Dermis lymphatic vessel endothelial cell (primary cell): ENCODE data around the gene ARMC12. TPM values are rescaled to one million over a fixed set of nuclear protein-coding genes. Genes with fewer than 3 reads are reported as not detected.

Experiments
- total RNA-seq: library from RNA; depleted of rRNA; stranded (reverse); fragments of >200 nt; gene quantifications from 2 replicates; pipeline ENCODE4 v1.2.1, GENCODE V29; 2014

ARMC12 gene, protein sequence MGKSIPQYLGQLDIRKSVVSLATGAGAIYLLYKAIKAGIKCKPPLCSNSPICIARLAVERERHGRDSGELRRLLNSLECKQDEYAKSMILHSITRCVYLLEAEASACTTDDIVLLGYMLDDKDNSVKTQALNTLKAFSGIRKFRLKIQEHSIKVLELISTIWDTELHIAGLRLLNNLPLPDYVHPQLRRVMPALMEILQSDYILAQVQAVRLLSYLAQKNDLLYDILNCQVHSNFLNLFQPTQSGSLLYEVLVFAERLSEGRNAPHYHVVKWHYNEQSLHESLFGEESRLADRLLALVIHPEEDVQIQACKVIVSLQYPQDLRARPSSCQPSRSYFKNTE
- total RNA-seq: 0.26 and 0.43 TPM in 2 replicates

DNA sequence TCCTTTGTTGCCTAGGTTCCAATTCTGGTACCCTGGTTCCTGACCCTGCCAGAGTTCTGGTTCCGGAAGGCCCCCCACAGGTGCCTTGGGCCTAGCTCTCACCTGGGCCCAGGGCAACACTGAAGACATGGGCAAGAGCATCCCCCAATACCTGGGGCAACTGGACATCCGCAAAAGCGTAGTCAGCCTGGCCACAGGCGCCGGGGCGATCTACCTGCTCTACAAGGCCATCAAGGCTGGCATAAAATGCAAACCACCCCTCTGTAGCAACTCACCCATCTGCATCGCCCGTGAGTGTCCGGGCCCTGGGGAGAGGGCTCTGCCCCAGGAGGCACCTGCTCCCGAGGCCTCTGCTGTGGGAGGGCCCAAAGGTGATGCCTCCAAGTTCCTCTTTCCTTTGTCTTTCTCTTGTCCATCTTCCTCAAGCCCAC lies at the start of gene ARMC12:
TSS of gene ARMC12 (plus strand) at position 51 of the 431 bp plus-strand sequence. CDS start at position 128, 77 bp downstream.

DNA sequence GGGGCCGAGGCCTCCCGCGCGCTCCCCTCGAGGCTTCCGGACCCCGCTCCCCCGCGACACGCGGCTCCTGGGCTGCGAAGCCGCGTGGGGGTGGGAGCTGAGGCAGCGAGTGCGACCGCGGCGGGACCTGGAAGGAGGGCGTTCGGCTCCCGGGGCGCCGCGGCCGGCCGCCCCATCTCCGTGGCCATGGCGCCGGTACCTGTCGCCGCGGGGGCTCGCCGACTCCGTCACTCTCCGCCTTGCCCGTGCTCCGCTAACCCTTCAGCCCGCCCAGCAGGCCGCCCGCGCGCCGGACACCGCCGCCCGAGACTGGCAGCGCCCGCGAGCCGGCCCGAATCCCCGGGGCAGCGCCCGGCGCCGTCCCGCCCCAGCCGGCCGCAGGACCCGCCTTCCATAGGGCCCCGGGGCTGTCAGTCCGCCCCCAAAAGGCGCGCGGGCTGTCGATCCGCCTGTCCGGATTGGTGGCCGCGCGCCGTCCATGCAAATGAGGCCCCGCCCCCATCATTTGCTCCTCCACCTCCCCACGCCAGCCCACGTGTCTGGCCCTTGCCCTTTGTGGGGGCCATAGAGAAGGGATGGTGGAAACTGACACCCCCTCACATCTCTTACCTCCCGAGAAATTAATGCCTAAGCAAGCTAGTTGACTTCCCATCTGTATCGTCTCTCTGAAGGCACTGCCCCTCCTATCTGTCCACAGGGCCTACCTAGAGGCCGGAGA lies 48.1 kb upstream of the ARMC12 start, which contains the start of gene FKBP5:
TSS of gene FKBP5 (minus strand) at position 311 of the 718 bp plus-strand sequence. CDS start 46,091 bp downstream, outside the sequence.

GRCh38 chr6:35776364-35777215 lies 39.8 kb downstream of the ARMC12 start, which contains the start of gene CLPSL2:
Gene CLPSL2 (plus strand): TSS chr6:35776598. CDS start chr6:35776619, 21 bp downstream.

DNA sequence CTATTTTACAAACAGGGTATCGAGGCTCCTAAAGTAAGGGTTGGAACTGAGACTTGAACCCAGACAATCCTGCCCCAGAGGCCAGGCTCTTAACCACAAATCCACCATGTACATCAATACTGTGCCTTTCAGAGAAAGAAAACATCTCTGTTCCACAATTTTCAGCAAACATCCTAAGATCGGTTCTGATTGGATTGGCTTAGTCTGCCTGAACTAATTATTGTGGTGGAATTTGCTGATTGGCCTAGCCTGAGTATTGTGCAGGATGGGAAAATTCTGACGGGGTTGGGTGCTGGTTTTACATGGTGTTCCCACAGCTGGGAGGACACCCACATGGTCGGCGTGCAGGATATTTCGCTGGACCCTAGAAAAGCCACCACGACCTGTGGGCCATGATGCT lies 43.9 kb downstream of the ARMC12 start, which contains the start of gene CLPSL1:
TSS of gene CLPSL1 (plus strand) at position 301 of the 400 bp plus-strand sequence. CDS start at position 393, 92 bp downstream.

Other genes starting within 250 kb of the ARMC12 start
- gene TEAD3, start 240.0 kb upstream of the ARMC12 start, total RNA-seq: 0.17 and 0.22 TPM in 2 replicates
- gene TULP1, start 224.1 kb upstream of the ARMC12 start, total RNA-seq: not detected in 2 replicates
- gene FKBP5, start 48.1 kb upstream of the ARMC12 start, total RNA-seq: 57.1 and 58.2 TPM in 2 replicates
- gene CLPSL2, start 39.6 kb downstream of the ARMC12 start, total RNA-seq: not detected in 2 replicates
- not detected in 2 replicates for gene CLPSL1, start 44.0 kb downstream of the ARMC12 start, total RNA-seq
- gene CLPS, start 60.3 kb downstream of the ARMC12 start, total RNA-seq: not detected in 2 replicates
- gene LHFPL5, start 68.3 kb downstream of the ARMC12 start, total RNA-seq: not detected in 2 replicates
- 30.2 and 51.6 TPM in 2 replicates for gene SRPK1, start 184.1 kb downstream of the ARMC12 start, total RNA-seq